ENCODE results near the gene BCOR. TPM values are rescaled to one million over a fixed set of nuclear protein-coding genes. Genes with fewer than 3 reads are reported as not detected.
A peak's percentile ranks its signal among the peaks of the same experiment; 100 is the strongest.

The BCOR gene
- total and polyA plus RNA-seq, 2 experiments from 2014 or later, result 30.0 to 90.5 TPM

- no peak for TF ChIP-seq CTCF (IDR thresholded peaks at IDR 0.05; ENCODE audit: low read depth, low read length)
- Histone ChIP-seq H3K4me3 (no peak overlapping the region), H3K4me1 (ENCODE audit: low read depth) (peaks cover 13% of the 10 kb centered on the region), H3K27ac (no peak overlapping the region), H3K9me3 (ENCODE audit: low read depth) (no peaks in the 10 kb centered on the region), H3K36me3 (no peaks in the 10 kb centered on the region), H3K27me3 (peaks cover 38% of the 10 kb centered on the region)
- no peak for DNase-seq (ENCODE audit: low read depth in 1 of 2, low spot score in 1 of 2)
Observed at GRCh38 chrX:40004921-40005291, 92.9 kb downstream of the BCOR start.

- Histone ChIP-seq H3K27me3 (peaks cover 38% of the 10 kb centered on the region), H3K4me3 (no peak overlapping the region), H3K9me3 (ENCODE audit: low read depth) (no peaks in the 10 kb centered on the region), H3K36me3 (no peaks in the 10 kb centered on the region), H3K4me1 (ENCODE audit: low read depth) (peaks cover 12% of the 10 kb centered on the region), H3K27ac (no peak overlapping the region)
- no peak for TF ChIP-seq CTCF (IDR thresholded peaks at IDR 0.05; ENCODE audit: low read depth, low read length)
- DNase-seq (ENCODE audit: low read depth in 1 of 2, low spot score in 1 of 2), result no peak
Observed at GRCh38 chrX:40004246-40004535, 93.6 kb downstream of the BCOR start.

GRCh38 chrX:40003428-40004245, 94.1 kb downstream of the BCOR start:
- no peak overlapping the region for H3K4me3 ChIP-seq
- no peaks in the 10 kb centered on the region for H3K9me3 ChIP-seq (ENCODE audit: low read depth)
- H3K4me1 ChIP-seq (ENCODE audit: low read depth), result peaks cover 8% of the 10 kb centered on the region
- peak in 1 of 2 donors; percentile 41 for DNase-seq (ENCODE audit: low read depth in 1 of 2, low spot score in 1 of 2)
- H3K27me3 ChIP-seq, result peaks cover 38% of the 10 kb centered on the region
- H3K36me3 ChIP-seq, result no peaks in the 10 kb centered on the region
- no peak overlapping the region for H3K27ac ChIP-seq
- no peak for TF ChIP-seq CTCF (IDR thresholded peaks at IDR 0.05; ENCODE audit: low read depth, low read length)

GRCh38 chrX:40003071-40003427, 94.7 kb downstream of the BCOR start:
- Histone ChIP-seq H3K27me3 (peaks cover 33% of the 10 kb centered on the region), H3K4me3 (no peak overlapping the region), H3K27ac (no peak overlapping the region), H3K9me3 (ENCODE audit: low read depth) (no peaks in the 10 kb centered on the region), H3K36me3 (no peaks in the 10 kb centered on the region), H3K4me1 (ENCODE audit: low read depth) (peaks cover 8% of the 10 kb centered on the region)
- DNase-seq (ENCODE audit: low read depth in 1 of 2, low spot score in 1 of 2), result no peak
- no peak for TF ChIP-seq CTCF (IDR thresholded peaks at IDR 0.05; ENCODE audit: low read depth, low read length)
